HG03025 (cell line): ENCODE data around the gene C11orf24.
"Not testable (repeated sequence)": the region's sequence is repeated elsewhere in the genome, so short reads cannot be mapped to it uniquely, and the experiment has no call there.

Experiments
- ATAC-seq: cut with Tn5 transposase; IDR thresholded peaks from one replicate; pipeline ENCODE4 v1.9.1; 2021; ENCODE audit warnings: mild to moderate bottlenecking, moderate library complexity; ENCODE audit not compliant: unreplicated experiment, low FRiP score

C11orf24 gene

DNA sequence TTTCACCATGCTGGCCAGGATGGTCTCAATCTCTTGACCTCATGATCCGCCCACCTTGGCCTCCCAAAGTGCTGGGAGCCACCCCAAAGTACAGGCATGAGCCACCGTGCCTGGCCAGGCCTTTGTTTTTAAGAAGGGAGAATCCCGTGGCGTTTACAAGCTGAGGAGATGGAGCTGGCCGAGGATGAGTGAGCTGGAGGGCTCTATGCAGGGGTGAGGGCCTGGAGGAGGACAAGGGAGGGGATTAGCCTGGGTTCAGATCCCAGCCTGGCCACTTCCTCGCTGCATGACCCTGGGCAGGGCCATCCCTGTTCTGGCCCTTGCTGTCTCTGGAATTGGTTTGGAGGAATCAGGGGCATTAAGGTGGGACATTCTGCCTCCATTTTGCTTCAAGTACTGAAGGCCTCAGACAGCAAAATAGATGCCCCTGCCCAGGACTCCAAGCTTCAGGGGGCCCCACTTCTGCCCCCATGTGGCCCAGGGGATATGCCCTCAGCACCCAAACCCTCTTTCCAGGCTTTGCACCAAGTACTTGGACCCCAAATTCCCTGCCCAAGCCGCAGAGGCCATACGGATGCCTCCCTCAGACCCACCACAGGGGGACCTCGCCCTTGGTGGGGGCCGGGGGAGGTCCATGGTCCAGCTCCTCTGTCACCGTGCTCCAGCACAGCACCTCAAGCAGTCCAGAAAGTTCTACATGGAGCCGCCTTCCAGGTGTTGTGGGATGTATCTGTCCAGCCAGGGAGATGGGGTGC, 28.5 kb upstream of the C11orf24 start:
- ATAC-seq = no peak

DNA sequence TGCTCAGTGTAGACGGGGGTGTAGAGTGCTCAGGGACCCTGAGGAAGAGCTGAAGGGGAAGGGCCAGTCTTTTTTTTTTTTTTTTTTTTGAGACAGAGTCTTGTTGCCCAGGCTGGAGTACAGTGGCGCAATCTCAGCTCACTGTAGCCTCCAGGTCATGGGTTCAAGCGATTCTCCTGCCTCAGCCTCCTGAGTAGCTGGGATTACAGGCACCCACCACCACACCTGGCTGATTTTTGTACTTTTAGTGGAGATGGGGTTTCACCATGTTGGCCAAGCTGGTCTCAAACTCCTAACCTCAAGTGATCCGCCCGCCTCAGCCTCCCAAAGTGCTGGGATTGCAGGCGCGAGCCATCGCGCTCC, 27.7 kb upstream of the C11orf24 start:
- not testable (repeated sequence) for ATAC-seq

DNA sequence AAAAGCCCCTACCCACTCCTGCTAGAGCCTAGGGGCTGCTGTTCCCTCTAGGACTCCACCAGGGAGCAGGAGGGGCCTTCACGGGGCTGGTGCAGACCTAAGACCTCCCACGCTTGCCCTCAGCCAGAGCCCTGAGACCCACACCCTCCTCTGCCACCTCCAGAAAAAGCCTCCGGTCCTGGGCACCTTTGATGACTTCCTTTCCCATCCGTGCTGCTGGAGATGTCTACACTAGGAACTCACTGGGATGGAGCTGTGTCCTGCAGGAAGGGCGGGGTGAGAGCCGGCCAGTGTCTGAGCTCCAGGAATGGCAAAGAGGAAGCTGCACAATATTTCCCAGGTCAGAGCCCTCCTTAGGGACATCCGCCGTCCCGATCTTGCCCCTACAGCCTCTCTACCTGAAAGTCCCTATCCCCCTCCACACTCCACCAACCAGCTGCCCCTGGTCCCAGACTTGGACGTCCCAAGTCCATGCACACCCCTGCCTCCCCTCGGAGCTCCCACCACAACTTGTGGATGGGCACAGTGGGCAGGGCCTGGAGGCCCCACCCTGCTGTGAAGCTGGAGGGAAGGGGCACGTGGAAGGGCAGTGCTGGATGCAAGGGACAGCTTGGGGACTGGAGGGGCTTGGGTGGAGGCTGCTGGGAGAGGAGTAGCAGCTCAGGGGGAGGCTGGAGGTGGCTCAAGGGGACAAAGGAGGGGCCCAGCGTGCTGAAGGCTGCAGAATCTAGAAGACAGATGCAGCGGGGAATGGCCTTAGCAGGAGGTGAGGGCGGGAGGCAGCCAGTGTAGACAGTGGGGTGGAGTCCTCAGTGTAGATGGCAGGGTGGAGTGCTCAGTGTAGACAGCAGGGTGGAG, 27.1 kb upstream of the C11orf24 start:
- ATAC-seq = no peak

DNA sequence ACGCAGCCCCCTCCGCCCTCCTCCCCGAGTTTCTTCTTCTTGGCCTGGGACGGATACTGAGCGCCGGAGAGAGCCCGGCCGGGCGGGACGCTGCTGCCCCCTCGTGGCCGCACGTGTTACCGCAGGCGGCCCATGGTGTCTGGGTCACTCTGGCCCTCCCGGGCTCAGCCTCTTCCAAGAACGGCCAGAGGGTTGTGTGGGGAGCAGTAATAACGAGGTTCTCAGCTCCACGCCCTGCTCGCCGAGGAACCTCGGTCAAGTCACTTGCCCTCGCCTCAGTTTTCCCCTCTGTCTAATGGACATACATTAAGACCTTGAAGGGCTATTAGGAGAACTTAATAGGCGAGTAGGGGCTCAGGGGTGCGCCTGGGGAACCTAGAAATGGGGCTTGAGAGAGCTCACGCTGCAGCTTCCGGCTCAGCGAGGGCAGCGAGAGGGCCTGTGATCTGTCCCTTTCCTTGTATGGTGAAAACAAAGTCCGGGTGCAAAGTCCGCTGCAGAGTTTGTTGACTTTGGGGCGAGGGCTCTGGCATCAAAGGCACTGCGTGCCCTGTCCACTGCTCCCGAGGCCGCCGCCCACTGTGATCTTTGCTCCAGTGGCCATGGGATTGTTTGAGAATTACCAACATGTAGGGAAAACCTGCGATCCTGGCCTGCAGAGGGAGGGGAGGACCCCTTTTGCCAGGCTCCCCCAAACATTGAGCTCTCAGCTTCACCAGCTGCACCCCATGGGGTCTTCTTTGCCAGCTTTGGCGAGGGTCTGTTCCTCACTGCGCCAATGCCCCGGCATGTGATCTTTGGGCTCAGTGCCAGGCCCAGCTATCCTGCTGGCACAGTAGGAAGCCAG, 26.3 kb upstream of the C11orf24 start:
- no peak for ATAC-seq

DNA sequence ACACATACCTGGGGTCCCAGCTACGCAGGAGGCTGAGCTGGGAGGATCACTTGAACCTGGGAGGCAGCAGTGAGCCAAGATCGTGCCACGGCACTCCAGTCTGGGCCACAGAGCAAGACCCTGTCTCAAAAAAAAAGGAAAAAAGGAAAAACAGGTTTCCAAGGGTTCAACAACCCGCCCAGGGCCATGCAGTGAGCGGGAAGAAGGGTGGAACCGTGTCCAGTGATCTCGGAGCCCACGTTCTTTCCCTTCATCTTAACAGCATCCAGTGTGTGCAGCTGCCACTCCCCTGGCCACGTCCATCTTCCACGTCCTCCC, 25.7 kb upstream of the C11orf24 start:
- no peak for ATAC-seq

DNA sequence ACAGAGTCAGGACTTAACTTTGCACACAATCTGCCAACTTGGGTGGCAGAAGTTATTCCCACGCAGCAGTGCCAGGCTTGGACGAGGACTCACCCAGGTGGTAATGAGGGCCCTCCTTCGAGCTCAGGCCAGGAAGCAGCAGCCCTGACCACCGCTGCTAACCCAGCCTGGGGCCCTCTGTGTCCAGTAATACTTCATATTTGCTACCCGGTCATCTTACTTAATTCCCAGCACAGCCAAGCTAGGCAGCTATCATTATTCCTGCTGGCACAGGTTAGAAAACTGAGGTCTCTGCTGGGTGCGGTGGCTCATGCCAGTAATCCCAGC, 25.2 kb upstream of the C11orf24 start:
- no peak for ATAC-seq

DNA sequence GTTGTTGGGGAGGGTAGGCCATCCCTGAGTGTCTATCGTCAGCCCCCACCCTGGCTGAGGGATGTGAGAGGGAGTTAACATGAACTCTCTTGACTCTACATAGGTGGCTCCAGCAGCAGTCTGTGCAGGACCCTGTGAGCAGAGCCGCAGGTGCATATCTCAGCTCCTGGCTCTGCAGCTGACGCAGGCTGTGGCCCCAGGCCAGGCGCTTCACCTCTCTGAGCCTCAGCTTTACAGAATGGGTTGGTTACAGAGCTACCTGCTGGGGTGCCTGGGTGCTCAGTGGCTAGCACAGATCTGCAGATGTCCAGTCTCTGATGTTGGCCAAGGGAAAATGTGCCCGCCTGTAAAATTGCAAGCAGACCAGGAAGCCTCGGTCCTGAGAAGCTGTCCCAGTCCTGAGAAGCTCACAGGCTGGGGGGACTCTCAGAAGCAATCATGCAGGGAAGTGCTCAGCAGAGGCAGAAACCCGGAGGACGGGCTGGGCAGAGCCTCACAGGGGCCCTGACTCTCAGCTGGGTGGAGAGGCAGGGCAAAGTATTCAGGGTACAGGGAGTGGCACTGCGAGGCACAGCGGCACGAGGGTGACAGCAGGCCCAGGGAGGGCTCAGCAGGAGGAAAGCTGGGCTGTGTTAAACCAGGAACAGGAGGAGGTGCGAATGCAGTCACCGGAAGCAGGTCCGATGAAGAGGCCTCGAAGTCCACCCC, 24.7 kb upstream of the C11orf24 start:
- ATAC-seq = no peak

DNA sequence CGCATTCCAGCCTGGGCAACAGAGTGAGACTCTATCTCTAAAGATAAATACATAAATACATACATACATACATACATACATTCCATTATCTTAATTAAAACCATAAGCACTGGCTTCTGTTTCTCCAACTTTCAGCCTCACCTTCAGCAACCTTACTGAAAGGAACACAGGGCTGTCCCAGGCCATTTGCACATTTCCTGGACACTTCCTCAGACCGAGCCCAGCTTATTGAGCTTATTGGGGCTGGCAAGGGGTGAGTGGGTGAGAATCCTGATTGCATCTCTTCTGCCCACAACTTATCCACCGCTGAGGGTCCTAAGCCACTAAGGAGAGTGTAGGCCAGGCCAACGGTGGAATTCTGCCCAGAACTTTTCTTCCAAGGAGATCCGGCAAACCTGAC, 24.2 kb upstream of the C11orf24 start:
- no peak for ATAC-seq

DNA sequence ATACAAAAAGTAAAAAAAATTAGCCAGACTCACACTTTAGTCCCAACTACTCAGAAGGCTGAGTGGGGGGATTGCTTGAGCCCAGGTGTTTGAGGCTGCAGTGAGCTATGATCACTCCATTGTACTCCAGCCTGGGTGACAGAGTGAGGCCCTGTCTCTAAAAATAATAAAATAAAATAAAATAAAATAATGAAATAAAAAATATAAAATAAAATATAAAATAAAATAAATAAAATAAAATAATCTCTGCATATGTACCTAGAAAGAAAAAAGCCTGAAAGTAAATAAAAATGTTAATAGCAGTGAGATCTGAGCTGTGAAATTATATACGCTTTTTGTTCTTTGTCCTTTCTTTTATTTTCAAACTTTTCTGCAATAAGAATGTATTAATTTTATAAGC, 23.5 kb upstream of the C11orf24 start:
- ATAC-seq = no peak

DNA sequence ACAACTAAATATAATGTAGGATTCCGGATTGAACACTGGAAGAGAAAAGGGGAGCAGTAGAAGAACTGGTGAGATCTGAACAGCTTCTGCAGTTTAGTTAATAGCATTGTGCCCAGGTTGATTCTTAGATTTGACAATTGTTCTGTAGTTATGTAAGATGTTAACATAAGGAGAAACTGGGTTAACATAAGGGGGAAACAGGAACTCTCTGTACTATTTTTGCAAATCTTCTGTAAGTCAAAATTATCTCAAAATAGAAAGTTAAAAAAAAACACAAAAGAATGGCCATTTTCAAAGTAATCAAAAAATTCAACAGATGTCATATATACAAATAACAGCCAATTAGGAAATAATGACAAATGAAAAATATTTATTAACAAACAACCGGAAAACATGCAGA, 21.9 kb upstream of the C11orf24 start:
- ATAC-seq = no peak

DNA sequence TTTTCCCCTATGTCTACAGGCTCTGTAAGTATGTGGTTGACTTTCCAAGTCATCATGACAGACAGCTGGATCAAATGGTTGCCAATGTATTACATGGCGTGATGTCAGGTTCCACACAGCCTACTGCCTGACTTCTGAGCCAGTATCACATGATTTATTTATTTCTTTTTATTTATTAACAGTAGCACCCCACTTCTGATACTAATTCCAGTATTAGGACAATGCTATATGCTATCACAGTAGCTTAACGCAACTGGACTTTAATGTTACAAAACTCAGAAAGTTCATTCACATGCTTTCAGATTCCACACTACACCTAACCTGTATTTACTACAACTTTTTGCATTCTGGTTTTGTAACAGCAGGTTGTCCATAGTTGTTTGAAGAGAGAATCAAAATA, 17.7 kb upstream of the C11orf24 start:
- ATAC-seq = no peak

DNA sequence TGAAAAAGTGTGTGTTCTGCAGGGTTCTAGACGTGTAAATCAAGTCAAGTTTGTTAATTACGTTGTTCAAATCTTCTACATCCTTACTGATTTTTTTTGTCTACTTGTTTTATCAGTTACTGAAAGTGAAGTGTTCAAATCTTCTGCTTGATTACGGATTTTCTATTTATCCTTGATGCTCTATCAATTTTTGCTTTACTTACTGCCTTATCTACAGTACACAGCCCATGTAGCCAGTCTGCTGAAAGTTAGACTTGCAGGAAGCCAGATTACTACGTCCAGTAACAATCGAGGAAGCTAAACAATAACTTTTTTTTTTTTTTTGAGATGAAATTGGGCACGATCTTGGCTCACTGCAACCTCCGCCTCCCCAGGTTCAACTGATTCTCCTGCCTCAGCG, 15.6 kb upstream of the C11orf24 start:
- ATAC-seq = no peak

DNA sequence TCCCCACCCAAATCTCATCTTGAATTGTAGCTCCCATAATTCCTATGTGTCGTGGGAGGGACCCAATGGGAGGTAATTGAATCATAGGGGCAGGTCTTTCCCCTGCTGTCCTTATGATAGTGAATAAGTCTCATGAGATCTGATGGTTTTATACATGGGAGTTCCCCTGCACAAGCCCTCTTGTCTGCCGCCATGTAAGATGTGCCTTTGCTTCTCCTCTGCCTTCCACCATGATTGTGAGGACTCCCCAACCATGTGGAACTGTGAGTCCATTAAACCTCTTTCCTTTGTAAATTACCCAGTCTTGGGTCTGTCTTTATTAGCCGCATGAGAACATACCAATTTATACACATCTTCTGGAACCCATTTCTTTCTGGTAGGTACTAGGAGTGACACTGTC, 12.8 kb upstream of the C11orf24 start:
- not testable (repeated sequence) for ATAC-seq

DNA sequence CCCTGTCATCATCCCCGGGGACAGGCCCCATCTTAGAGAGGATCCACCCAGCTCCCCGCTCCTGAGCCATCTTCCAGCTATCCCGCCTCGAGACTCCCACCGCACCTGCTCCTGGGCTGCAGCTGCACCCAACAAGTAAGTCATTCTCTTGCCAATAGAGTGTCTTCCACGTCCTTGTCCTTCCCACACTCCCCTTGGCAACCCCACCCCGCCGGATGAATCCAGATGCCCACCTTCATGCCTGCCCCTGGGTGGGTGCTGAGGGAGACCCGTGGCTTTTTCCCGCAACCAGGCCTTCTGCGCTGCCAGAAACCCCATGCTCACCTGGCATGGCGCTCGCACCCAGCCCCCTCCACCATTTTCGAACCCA, 11.1 kb upstream of the C11orf24 start:
- no peak for ATAC-seq

DNA sequence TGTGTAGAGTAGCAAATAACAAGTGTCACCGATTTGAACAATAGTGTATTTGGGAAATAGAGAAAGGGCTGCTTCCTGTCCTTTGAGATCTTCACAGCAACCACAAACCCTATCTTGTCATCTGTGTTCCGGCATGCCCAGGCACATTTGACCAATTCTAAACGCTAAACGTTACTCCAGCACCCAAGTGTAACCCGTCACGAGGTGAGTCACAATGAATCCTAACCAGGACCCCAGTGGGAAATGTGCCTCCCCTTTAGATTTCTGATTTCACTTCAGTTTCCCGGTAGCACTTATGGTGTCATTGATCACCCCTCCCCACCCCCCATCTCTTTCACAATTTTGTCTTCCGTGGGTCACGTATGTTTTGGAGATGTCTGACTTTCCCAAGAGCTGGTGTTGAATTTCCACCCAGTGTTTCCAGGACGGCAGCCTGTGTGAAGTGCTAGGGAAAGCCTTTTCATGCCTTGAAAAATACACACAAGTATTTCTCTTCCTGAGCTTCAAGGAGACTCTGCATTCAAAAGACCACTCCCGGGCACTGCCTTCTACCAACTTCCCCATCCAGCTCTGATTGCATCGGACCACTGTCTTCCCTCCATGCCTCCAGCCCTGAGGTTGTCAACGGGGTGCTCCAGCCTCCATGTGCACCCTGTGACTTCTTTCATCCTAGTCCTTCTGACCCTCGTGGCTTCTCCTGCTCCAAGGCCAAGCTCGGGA, 10.5 kb upstream of the C11orf24 start:
- no peak for ATAC-seq

DNA sequence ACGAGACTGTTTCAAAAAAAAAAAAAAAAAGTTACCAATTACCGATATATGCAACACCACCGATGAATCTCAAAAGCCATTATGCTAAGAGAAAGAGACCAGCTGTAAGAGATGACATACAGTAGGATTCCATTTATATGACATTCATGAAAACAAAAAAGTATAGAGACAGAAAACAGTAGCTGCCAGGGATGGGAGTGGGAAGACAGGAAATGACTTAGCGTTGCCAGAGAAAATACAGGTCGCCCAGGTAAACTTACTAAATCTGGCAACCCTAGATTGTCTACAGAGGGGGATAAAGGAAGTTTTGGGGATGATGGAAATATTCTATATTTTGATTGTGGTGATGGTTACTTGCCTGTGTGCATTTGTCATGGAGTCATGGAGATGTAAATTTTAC, 7.9 kb upstream of the C11orf24 start:
- ATAC-seq = no peak

DNA sequence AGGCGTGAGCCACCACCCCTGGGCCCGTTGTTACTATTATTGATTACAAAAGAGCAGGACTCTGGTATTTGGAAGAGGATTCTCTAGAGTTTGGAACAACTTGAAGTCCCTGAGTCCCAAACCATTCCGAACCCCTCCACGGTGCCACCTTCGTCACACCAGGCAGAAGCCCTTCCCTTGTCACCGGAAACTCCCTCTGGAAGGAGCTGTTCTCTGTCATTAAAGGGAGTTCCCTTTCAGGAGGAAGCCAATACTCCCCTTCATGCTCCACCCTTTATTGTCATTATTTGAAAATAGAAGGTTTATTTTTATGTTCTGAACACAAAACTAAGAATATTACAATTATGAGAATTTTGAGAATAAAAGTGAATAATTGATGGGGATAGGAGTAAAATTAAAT, 5.1 kb upstream of the C11orf24 start:
- ATAC-seq = no peak

DNA sequence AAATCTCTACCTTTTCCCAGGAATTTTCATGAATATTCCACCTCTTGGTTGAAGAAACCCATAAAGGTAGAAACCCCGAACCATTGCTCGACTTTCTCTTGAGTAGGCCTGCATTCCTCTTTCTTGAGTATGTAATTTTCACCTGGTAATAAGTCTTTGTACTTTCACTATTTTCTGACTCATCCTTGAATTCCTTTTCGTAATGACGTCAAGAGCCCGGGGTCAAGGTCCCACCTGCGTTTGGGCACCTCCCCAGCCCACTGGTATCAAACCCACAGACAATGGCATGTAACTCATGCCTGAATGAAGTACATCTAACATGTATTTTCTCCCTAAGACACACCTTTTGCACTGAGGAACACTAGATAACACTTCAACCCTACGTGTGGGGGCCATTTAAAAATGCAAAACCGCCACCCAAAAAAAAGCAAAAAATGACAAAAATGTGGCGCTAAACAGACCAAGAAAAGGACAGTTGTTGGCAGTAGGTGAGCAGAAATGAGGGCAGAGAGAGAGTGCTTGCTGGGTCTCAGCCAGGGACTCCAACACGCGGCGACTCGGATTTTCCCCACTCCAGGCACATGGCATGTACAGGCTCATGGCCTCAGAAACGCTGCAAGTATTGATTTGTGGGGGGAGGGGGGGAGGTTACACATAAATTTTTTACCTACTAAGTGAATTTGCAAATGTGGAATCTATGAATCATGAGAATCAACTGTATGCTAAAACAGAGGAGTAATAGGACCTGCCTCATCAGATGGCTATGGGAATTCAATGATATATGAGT, 4.1 kb upstream of the C11orf24 start:
- ATAC-seq = no peak

DNA sequence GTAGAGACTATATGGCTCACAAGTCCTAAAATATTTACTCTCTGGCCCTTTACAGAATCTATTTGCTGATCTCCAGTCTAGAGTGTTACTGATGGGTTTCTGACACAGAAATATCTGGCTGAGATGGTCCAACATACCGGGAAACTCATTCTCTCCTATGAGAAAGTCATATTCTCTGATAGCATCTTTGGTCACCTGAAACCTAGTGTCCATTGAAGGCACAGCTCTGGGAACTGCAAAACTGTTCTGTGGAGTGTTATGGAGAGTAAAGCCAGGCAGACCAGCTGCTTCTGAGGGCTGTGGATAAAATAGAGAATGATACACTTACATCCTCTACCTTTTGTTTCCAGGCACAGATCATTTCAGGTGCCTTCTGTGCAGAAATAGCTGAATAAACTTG, 2.5 kb upstream of the C11orf24 start:
- no peak for ATAC-seq
